ENCODE measurements around the gene CFAP97D1. TPM values are rescaled to one million over a fixed set of nuclear protein-coding genes. Genes with fewer than 3 reads are reported as not detected.

The CFAP97D1 gene
- total RNA-seq, 4 donors from 2014 or later, result 0.19 TPM; not detected in 3

- intact Hi-C loops (cut with DNase I), result no loop called here
- DNase-seq (ENCODE audit: extremely low spot score), result no peak
- TF ChIP-seq EP300 (IDR thresholded peaks at IDR 0.05) (no peak), POLR2AphosphoS5 (IDR thresholded peaks at IDR 0.05) (peak in 1 of 2 donors; percentile 5), POLR2A (IDR thresholded peaks at IDR 0.05; ENCODE audit: low read depth) (no peak), CTCF (IDR thresholded peaks at IDR 0.05) (peak; percentile 73 to 91 (median 78))
- no peaks in the 10 kb centered on the region for H3K9me3 ChIP-seq
- H3K36me3 ChIP-seq, result peaks cover 23 to 57% (median 46%) of the 10 kb centered on the region in 4 donors
- peaks cover 7 to 25% (median 17%) of the 10 kb centered on the region in 4 donors for H3K4me1 ChIP-seq
- H3K27ac ChIP-seq (replicated peaks in 1 of 4), result peak overlapping the region in 1 of 4 donors; percentile 9
- 50% methylated on average over 7 of the region's 7 CpGs for WGBS
- no peak overlapping the region for H3K4me3 ChIP-seq
- no peaks in the 10 kb centered on the region for H3K27me3 ChIP-seq
These were observed 13.7 kb upstream of the CFAP97D1 start for GRCh38 chr17:43766413-43767052.

GRCh38 chr17:43767053-43767712 is 13.1 kb upstream of the CFAP97D1 start:
- Histone ChIP-seq H3K27me3 (no peaks in the 10 kb centered on the region), H3K9me3 (no peaks in the 10 kb centered on the region), H3K36me3 (peaks cover 29 to 64% (median 52%) of the 10 kb centered on the region in 4 donors), H3K4me3 (no peak overlapping the region), H3K27ac (replicated peaks in 1 of 4) (peak overlapping the region in 1 of 4 donors; percentile 9), H3K4me1 (peaks cover 9 to 28% (median 17%) of the 10 kb centered on the region in 4 donors)
- no peak for DNase-seq (ENCODE audit: extremely low spot score)
- intact Hi-C loops (cut with DNase I), result no loop called here
- TF ChIP-seq CTCF (IDR thresholded peaks at IDR 0.05), result no peak
- no peak for TF ChIP-seq POLR2A (IDR thresholded peaks at IDR 0.05; ENCODE audit: low read depth)
- TF ChIP-seq POLR2AphosphoS5 (IDR thresholded peaks at IDR 0.05), result no peak
- TF ChIP-seq EP300 (IDR thresholded peaks at IDR 0.05), result no peak
- WGBS, result 73% methylated on average over 6 of the region's 6 CpGs

- TF ChIP-seq EP300 (IDR thresholded peaks at IDR 0.05), result no peak
- no peak for TF ChIP-seq POLR2AphosphoS5 (IDR thresholded peaks at IDR 0.05)
- TF ChIP-seq CTCF (IDR thresholded peaks at IDR 0.05), result no peak
- no peak for TF ChIP-seq POLR2A (IDR thresholded peaks at IDR 0.05; ENCODE audit: low read depth)
- Histone ChIP-seq H3K4me1 (peaks cover 13 to 33% (median 20%) of the 10 kb centered on the region in 4 donors), H3K27me3 (no peaks in the 10 kb centered on the region), H3K27ac (replicated peaks in 1 of 4) (no peak overlapping the region), H3K4me3 (no peak overlapping the region), H3K36me3 (peaks cover 34 to 69% (median 57%) of the 10 kb centered on the region in 4 donors), H3K9me3 (no peaks in the 10 kb centered on the region)
- 75% methylated on average over 5 of the region's 5 CpGs for WGBS
- no peak for DNase-seq (ENCODE audit: extremely low spot score)
- intact Hi-C loops (cut with DNase I), result no loop called here
These were observed 12.5 kb upstream of the CFAP97D1 start for GRCh38 chr17:43767713-43768059.

- peak overlapping the region in 1 of 4 donors; percentile 33 for H3K27ac ChIP-seq (replicated peaks in 1 of 4)
These were observed 11.9 kb upstream of the CFAP97D1 start for GRCh38 chr17:43768382-43768781.

More at GRCh38 chr17:43768382-43768781, 11.9 kb upstream of the CFAP97D1 start:
- Histone ChIP-seq H3K9me3 (no peaks in the 10 kb centered on the region), H3K27me3 (no peaks in the 10 kb centered on the region), H3K4me3 (no peak overlapping the region), H3K36me3 (peaks cover 41 to 76% (median 64%) of the 10 kb centered on the region in 4 donors), H3K4me1 (peaks cover 16 to 38% (median 20%) of the 10 kb centered on the region in 4 donors)
- intact Hi-C loops (cut with DNase I), result no loop called here
- DNase-seq (ENCODE audit: extremely low spot score), result no peak
- 68% methylated on average over 6 of the region's 9 CpGs for WGBS
- TF ChIP-seq CTCF (IDR thresholded peaks at IDR 0.05) (no peak), POLR2A (IDR thresholded peaks at IDR 0.05; ENCODE audit: low read depth) (no peak), EP300 (IDR thresholded peaks at IDR 0.05) (no peak), POLR2AphosphoS5 (IDR thresholded peaks at IDR 0.05) (peak in 1 of 2 donors; percentile 61)
